Left lung (tissue), 10 donors: ENCODE measurements around the gene ATP5PO. TPM values are rescaled to one million over a fixed set of nuclear protein-coding genes. Genes with fewer than 3 reads are reported as not detected.

Experiments
- ATAC-seq: fragments of 200-7000 bp; cut with Tn5 transposase; one replicate; pipeline ENCODE4 v1.9.1; 2020; ENCODE audit warnings: moderate library complexity
- DNase-seq, 4 donors: peaks; one replicate each; pipeline ENCODE4 v3.0.0-alpha.2; 2013 to 2020
- H3K27ac ChIP-seq, 2 donors: fragments of 200-600 bp; sonication (generic) in 1 of 2; one replicate each; pipeline versions ENCODE4 v1.5.0 to v1.8.0; 2020 to 2021
- H3K27me3 ChIP-seq, 2 donors: fragments of 200-600 bp; sonication (generic) in 1 of 2; one replicate each; pipeline versions ENCODE4 v1.5.0 to v1.8.0; 2020 to 2021
- H3K36me3 ChIP-seq, 2 donors: fragments of 200-600 bp; sonication (generic) in 1 of 2; one replicate each; pipeline versions ENCODE4 v1.5.0 to v1.8.0; 2020 to 2021
- H3K4me1 ChIP-seq, 2 donors: fragments of 200-600 bp; one replicate each; pipeline ENCODE4 v1.8.0; 2021
- H3K4me3 ChIP-seq, 2 donors: fragments of 200-600 bp; sonication (generic) in 1 of 2; one replicate each; pipeline versions ENCODE4 v1.5.0 to v1.8.0; 2020 to 2021; ENCODE audit warnings: mild to moderate bottlenecking in 1 of 2
- H3K9me3 ChIP-seq, 2 donors: fragments of 200-600 bp; sonication (generic) in 1 of 2; one replicate each; pipeline versions ENCODE4 v1.5.0 to v1.8.0; 2020 to 2021
- CTCF ChIP-seq, 2 donors: fragments of 200-600 bp; sonication (generic) in 1 of 2; IDR thresholded peaks; one replicate each; pipeline versions ENCODE4 v1.5.0 to v1.8.0; 2021; ENCODE audit warnings: antibody characterized with exemption in 2 of 2
- intact Hi-C, 2 donors: fragments of 100-400 bp; cut with DNase I; formaldehyde crosslinking; loops; one replicate each; pipeline versions ENCODE4 v1.11.2 to v1.14.2; 2022
- polyA plus RNA-seq, 6 donors: library from polyadenylated mRNA; unstranded; fragments of 120-200 nt; gene quantifications; one replicate each; pipeline ENCODE4 v1.2.1, GENCODE V29; 2013; ENCODE audit not compliant: insufficient read length in 6 of 6
- total RNA-seq, 2 donors: library from RNA; stranded (reverse); fragmentation: NEBNext Ultra II Directional; extraction: Animal tissue kit (Norgen Biotek cat#: 25700); gene quantifications; one replicate each; pipeline ENCODE4 v1.2.1, GENCODE V29; 2021
- donor health status: DM: no; HTN: yes; CAD: no.
- donor health status: DM: no; HTN: no; CAD: no.

ATP5PO gene
- total and polyA plus RNA-seq, 8 donors, result 152 to 314 (median 279) TPM

GRCh38 chr21:33855190-33855589, 60.4 kb downstream of the ATP5PO start:
- ATAC-seq, result no peak
- Histone ChIP-seq H3K27me3 (no peaks in the 10 kb centered on the region), H3K9me3 (no peaks in the 10 kb centered on the region), H3K36me3 (no peaks in the 10 kb centered on the region), H3K4me3 (no peak overlapping the region), H3K4me1 (no peaks in the 10 kb centered on the region), H3K27ac (no peak overlapping the region)
- no peak for TF ChIP-seq CTCF (IDR thresholded peaks at IDR 0.05)
- intact Hi-C loops, result no loop called here
- no peak for DNase-seq

DNA sequence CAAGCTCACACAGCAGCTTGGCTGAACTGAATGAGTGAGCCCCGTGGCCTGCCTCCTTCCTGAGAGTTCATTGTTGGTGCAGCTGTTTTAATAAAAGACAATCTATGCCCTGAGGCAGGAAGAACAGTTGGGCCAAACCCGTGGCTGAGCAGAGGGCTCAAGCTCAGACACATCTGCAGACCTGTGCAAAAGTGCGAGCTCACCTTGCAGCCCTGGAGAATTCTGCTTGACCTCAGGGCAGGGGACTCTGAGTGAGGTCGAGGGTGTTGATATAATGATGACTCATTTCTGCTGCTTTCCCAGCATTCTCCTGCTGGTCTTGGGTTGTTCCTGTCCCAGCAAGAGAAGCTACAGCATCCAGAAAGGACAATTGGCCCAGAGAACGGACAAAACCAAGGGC, 61.0 kb downstream of the ATP5PO start:
- no peaks in the 10 kb centered on the region for H3K27me3 ChIP-seq
- H3K27ac ChIP-seq, result no peak overlapping the region
- intact Hi-C loops, result no loop called here
- H3K9me3 ChIP-seq, result no peaks in the 10 kb centered on the region
- no peak for TF ChIP-seq CTCF (IDR thresholded peaks at IDR 0.05)
- H3K36me3 ChIP-seq, result no peaks in the 10 kb centered on the region
- H3K4me1 ChIP-seq, result no peaks in the 10 kb centered on the region
- no peak overlapping the region for H3K4me3 ChIP-seq
- no peak for DNase-seq
- ATAC-seq, result peak; percentile 58

Other genes starting within 250 kb of the ATP5PO start
- 10 to 100 TPM; 50.5 to 76.0 TPM for gene MRPS6, start 157.8 kb upstream of the ATP5PO start, total RNA-seq
- 10 to 100 TPM; 72.3 to 92.6 (median 80.8) TPM for gene MRPS6, start 157.8 kb upstream of the ATP5PO start, polyA plus RNA-seq
- gene SLC5A3, start 157.8 kb upstream of the ATP5PO start, total RNA-seq, result 10 to 100 TPM; 27.3 to 33.4 TPM
- 10 to 100 TPM; 18.1 to 22.7 (median 19.4) TPM for gene SLC5A3, start 157.8 kb upstream of the ATP5PO start, polyA plus RNA-seq